Adrenal gland (tissue), 12 donors: ENCODE data around the gene RUVBL2. TPM values are rescaled to one million over a fixed set of nuclear protein-coding genes. Genes with fewer than 3 reads are reported as not detected.

ENCODE experiments used
- DNase-seq, 7 donors: peaks; one replicate each; pipeline ENCODE4 v3.0.0-alpha.2; 2019 to 2020
- H3K27ac ChIP-seq, 5 donors: fragments of 200-600 bp; sonication (generic) in 4 of 5; 1 replicate in 3 of 5; 2 replicates in 2 of 5; pipeline versions ENCODE4 v1.5.1 to v1.8.0; 2016 to 2020; ENCODE audit warnings: mild to moderate bottlenecking in 1 of 5
- H3K27me3 ChIP-seq: fragments of 200-600 bp; 2 replicates; pipeline ENCODE4 v1.8.0; 2021
- H3K36me3 ChIP-seq, 2 donors: fragments of 200-600 bp; replicated peaks in 1 of 2; 1 replicate in 1 of 2; 2 replicates in 1 of 2; pipeline versions ENCODE4 v1.5.1 to v1.8.0; 2018 to 2022
- H3K4me1 ChIP-seq, 2 donors: fragments of 200-600 bp; replicated peaks in 1 of 2; 1 replicate in 1 of 2; 2 replicates in 1 of 2; pipeline versions ENCODE4 v1.5.1 to v1.8.0; 2018 to 2021
- H3K4me3 ChIP-seq, 4 donors: fragments of 200-600 bp; sonication (generic) in 3 of 4; one replicate each; pipeline ENCODE4 v1.5.1; 2016 to 2018
- H3K9me3 ChIP-seq, 3 donors: fragments of 200-600 bp; sonication (generic) in 1 of 3; replicated peaks in 1 of 3; 1 replicate in 2 of 3; 2 replicates in 1 of 3; pipeline versions ENCODE4 v1.5.1 to v1.8.0; 2016 to 2021
- POLR2A ChIP-seq, 2 donors: fragments of 450-650 bp; IDR thresholded peaks; one replicate each; pipeline ENCODE4 v1.6.1; 2017; ENCODE audit warnings: antibody characterized with exemption in 2 of 2, mild to moderate bottlenecking in 2 of 2, moderate library complexity in 1 of 2
- WGBS, 4 donors: extraction: QIAGEN DNeasy Blood & Tissue Kit in 2 of 4; methylation state at CpG; one replicate each; pipeline versions ENCODE4 v1.1.5 to v1.1.7; 2013 to 2017; 5-methylcytosine and 5-hydroxymethylcytosine counted together
- intact Hi-C, 2 donors: fragments of 100-400 bp; cut with DNase I; formaldehyde crosslinking; loops; one replicate each; pipeline versions ENCODE4 v1.14.1 to v1.15.0; 2022 to 2023
- polyA plus RNA-seq, 3 donors: library from polyadenylated mRNA; stranded (reverse); fragments of 200-250 nt in 2 of 3; fragments of 350-450 nt in 1 of 3; fragmentation: Illumina TruSeq in 1 of 3; extraction: RNeasy Lipid Tissue Mini Kit (QIAGEN cat#74804) in 1 of 3; gene quantifications; one replicate each; pipeline ENCODE4 v1.2.3, GENCODE V29; 2013 to 2014
- total RNA-seq, 9 donors: library from RNA; depleted of rRNA in 4 of 9; stranded (reverse); fragments of >200 nt in 4 of 9; fragments of 120-200 nt in 1 of 9; fragmentation: NEBNext Ultra II Directional in 1 of 9; extraction: Animal tissue kit (Norgen Biotek cat#: 25700) in 1 of 9; gene quantifications; one replicate each; pipeline versions ENCODE4 v1.1.0 to v1.2.4, GENCODE V29; 2013 to 2023
- TF ChIP-seq, protein P1 (sequence below), 6 experiments: fragments of 450-650 bp in 4 of 6; fragments of 200-600 bp in 2 of 6; sonication (generic) in 1 of 6; IDR thresholded peaks; 1 replicate in 5 of 6; 2 replicates in 1 of 6; pipeline versions ENCODE4 v1.5.1 to v1.8.0; 2016 to 2021; ENCODE audit warnings: antibody characterized with exemption in 6 of 6, mild to moderate bottlenecking in 2 of 6, moderate library complexity in 1 of 6
- donor health status: healthy with polysubstance abuse.
- donor health status: Bipolar disorder and iron deficiency.
- donor health status: DM: yes; HTN: yes; CAD: no.
- donor health status: DM: no; HTN: no; CAD: no.
- donor health status: DM: no; HTN: no; CAD: no.
- donor health status: DM: yes; HTN: yes; CAD: no.

Gene RUVBL2
- total and polyA plus RNA-seq, 12 donors = 41.3 to 143 (median 75.6) TPM

DNA sequence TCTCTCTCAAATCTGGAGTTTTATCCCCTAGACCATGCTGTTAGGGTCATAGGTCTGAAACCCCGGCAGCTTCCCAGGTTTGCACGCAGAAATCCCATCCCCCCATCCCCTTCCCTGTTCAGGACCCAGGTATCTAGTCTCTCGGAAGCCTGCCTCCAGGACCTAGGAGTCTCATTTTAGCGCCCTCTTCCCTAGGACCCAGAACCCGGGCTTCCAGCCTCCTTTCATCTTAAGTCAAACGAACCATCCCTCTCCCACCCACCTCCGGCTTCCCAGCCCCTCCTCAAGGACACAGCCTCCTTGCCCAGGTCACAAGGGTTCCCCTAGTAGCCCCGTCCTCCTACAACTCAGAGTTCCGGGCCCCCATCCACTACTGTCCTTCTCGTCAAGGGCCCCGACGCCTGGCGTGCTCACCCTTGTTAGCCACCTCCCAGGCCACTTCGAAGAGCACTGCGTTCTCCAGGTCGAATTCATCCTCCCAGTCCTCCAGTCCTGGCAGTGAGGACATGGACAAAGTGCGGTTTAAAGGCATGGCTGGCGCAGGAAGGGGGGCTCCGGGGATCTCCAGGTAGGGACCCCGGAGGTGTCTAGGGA lies 1.0 kb upstream of the RUVBL2 start:
- H3K9me3 ChIP-seq = no peaks in the 10 kb centered on the region
- H3K4me3 ChIP-seq = peak overlapping the region; percentile 1 to 91 (median 50)
- H3K27ac ChIP-seq = peak overlapping the region; percentile 70 to 96 (median 88)
- WGBS, 4 donors = 0 to 2% (median 1%) methylated on average over 16 to 20 of the region's 20 CpGs
- no peaks in the 10 kb centered on the region for H3K27me3 ChIP-seq
- peaks cover 18 to 27% of the 10 kb centered on the region in 2 donors for H3K4me1 ChIP-seq
- peak in 4 of 7 donors; percentile 33 to 68 (median 52) for DNase-seq
- intact Hi-C loops = no loop called here
- TF ChIP-seq, protein P1, sequence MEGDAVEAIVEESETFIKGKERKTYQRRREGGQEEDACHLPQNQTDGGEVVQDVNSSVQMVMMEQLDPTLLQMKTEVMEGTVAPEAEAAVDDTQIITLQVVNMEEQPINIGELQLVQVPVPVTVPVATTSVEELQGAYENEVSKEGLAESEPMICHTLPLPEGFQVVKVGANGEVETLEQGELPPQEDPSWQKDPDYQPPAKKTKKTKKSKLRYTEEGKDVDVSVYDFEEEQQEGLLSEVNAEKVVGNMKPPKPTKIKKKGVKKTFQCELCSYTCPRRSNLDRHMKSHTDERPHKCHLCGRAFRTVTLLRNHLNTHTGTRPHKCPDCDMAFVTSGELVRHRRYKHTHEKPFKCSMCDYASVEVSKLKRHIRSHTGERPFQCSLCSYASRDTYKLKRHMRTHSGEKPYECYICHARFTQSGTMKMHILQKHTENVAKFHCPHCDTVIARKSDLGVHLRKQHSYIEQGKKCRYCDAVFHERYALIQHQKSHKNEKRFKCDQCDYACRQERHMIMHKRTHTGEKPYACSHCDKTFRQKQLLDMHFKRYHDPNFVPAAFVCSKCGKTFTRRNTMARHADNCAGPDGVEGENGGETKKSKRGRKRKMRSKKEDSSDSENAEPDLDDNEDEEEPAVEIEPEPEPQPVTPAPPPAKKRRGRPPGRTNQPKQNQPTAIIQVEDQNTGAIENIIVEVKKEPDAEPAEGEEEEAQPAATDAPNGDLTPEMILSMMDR (IDR thresholded peaks at IDR 0.05) = no peak
- no peak for TF ChIP-seq POLR2A (IDR thresholded peaks at IDR 0.05)
- H3K36me3 ChIP-seq = peaks cover 0 to 20% of the 10 kb centered on the region in 2 donors

DNA sequence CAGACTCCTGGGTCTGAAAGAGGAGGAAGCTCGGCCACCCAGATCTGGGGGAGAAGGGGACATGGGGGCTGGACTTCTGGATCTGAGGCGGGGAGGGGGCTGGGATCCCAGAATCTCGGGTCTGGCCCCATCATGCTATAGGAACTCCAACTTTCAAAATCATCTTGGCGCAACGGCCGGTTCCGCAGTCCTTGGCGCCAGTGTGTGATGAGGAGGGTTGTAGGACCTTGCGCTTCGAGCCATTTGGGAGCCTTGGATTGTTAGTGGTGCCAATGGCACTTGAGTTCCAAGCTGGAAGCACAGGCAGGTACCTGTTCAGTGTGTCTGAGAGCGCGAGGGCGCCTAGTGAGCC lies 324 bp downstream of the RUVBL2 start:
- Histone ChIP-seq H3K36me3 (peaks cover 0 to 7% of the 10 kb centered on the region in 2 donors), H3K9me3 (no peaks in the 10 kb centered on the region), H3K27me3 (no peaks in the 10 kb centered on the region), H3K4me3 (peak overlapping the region in 2 of 4 donors; percentile 32 to 91), H3K27ac (peak overlapping the region in 4 of 5 donors; percentile 47 to 96 (median 83)), H3K4me1 (peaks cover 18 to 27% of the 10 kb centered on the region in 2 donors)
- TF ChIP-seq POLR2A (IDR thresholded peaks at IDR 0.05) = no peak
- TF ChIP-seq, protein P1 (IDR thresholded peaks at IDR 0.05) = no peak
- intact Hi-C loops = no loop called here
- WGBS, 4 donors = 0 to 4% (median 1%) methylated on average over 9 to 13 of the region's 13 CpGs
- no peak for DNase-seq

DNA sequence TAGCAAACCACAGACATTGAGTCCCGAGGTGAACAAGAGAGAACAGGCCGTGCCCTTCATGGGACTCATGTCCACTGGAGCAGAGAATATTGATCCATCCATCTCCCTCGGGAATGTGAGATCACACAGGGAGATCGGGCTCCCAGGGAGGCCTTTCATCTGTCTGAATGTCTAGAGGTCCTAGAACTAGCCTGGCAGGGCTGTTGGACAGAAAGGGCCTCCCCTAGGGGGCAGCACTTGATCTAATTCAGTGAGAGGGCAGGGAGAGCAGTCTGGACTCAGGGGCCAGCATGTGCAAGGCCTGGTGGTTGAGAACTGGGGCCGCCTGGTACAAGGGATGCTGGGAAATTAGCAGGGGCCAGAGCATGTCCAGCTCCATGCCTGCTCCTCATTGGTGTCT lies 4.3 kb downstream of the RUVBL2 start:
- Histone ChIP-seq H3K4me1 (peaks cover 0 to 12% of the 10 kb centered on the region in 2 donors), H3K4me3 (no peak overlapping the region), H3K9me3 (no peaks in the 10 kb centered on the region), H3K36me3 (peaks cover 0 to 6% of the 10 kb centered on the region in 2 donors), H3K27me3 (no peaks in the 10 kb centered on the region), H3K27ac (no peak overlapping the region)
- intact Hi-C loops = no loop called here
- 62 to 72% (median 70%) methylated on average over 3 to 5 of the region's 5 CpGs for WGBS, 4 donors
- DNase-seq = peak in 3 of 7 donors; percentile 49 to 62 (median 57)
- TF ChIP-seq POLR2A (IDR thresholded peaks at IDR 0.05) = no peak
- TF ChIP-seq, protein P1 (IDR thresholded peaks at IDR 0.05) = peak in 4 of 6 experiments; percentile 19 to 42 (median 24)

DNA sequence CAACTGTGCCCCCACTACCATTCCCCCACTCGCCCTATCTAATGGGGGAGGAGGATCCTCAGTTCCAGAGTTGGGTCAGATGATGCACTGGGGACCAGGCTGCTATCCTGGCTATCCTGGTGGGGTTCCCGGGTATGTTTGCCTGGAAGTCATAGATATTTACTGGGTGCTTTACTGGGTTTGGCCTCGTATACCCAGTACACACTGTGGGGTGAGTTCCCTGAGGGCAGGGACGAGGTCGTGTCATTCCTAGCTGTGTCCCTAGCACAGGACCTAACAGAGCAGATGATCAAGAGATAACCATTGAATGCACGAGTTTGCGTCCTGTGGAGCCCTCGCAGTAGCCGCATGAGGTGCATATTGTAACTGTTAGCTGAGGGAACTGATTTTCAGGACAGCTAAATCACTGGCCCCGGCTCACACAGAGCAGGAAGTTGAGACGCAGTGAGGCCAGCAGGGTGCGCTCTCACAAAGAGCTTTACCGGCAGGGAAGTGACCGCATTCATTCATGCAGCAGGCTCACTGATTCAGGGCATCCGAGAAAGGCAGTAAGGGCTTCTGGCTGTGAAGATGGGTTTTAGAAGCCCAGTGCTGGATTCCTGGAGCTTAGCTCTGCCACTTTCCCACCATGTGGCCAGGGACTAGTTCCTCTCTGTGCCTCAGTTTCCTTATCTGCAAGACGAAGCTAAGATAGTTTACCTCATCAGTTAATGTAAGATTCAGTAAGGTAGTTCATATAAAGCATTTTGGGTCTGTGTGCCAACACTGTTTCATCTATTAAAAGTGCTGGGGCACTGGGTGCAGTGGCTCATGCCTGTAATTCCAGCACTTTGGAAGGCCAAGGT lies 6.0 kb downstream of the RUVBL2 start:
- intact Hi-C loops = no loop called here
- no peaks in the 10 kb centered on the region for H3K9me3 ChIP-seq
- peaks cover 0 to 4% of the 10 kb centered on the region in 2 donors for H3K4me1 ChIP-seq
- peak in 4 of 7 donors; percentile 58 to 72 (median 63) for DNase-seq
- H3K27ac ChIP-seq = no peak overlapping the region
- WGBS, 4 donors = 55 to 84% (median 65%) methylated on average over 8 to 16 of the region's 16 CpGs
- H3K27me3 ChIP-seq = no peaks in the 10 kb centered on the region
- TF ChIP-seq POLR2A (IDR thresholded peaks at IDR 0.05) = no peak
- TF ChIP-seq, protein P1 (IDR thresholded peaks at IDR 0.05) = peak; percentile 28 to 55 (median 48)
- peaks cover 0 to 21% of the 10 kb centered on the region in 2 donors for H3K36me3 ChIP-seq
- no peak overlapping the region for H3K4me3 ChIP-seq
